HG02678 (cell line): ENCODE measurements around the gene ASIC4.

Experiments used
- ATAC-seq: cut with Tn5 transposase; IDR thresholded peaks from one replicate; pipeline ENCODE4 v1.9.1; 2021; ENCODE audit warnings: mild to moderate bottlenecking, moderate library complexity; ENCODE audit not compliant: unreplicated experiment

ASIC4 gene

DNA sequence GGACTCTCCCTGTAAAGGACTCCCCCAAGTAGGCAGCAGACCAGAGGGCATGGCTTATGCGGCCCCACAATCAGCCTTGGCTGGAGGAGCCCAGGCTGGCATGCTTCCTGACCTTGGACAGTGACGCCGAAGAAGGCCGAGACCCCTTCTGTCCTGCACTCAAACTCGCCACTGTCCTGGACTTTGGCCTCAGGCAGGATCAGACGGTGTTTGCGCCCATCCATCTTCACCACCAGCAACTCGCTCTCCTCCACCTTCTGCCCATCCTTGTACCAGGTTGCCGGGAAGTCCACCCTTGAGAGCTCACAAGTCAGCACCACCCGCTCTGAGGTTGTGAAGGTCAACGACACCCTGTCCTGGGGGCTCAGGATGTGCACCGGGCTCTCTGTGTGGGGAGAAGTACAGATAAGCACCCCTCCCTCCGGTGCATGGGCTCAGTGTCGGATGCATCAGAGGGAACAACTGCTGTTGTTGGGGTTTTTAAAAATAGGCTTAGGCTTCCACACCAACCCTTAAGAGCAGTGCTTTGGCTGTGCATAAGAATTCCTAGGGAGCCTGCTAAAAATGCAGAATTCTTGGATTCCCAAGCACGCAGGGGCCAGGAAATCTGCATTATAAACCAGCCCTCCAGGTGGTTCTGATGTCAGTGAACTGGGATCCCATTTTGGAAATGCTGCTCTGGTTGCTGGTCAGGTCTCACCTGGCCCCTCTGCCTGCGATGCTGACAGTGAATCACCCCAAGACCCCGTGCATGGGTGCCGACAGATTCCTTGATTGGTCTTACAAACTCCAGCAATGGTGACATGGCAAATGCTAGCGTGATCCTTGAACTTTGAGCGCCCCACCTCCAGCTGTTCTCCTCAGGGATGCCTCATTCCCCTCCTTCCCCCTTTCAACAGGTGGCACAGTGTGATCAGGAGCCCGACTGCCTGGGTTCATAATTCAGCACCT, 51.1 kb downstream of the ASIC4 start:
- no peak for ATAC-seq

DNA sequence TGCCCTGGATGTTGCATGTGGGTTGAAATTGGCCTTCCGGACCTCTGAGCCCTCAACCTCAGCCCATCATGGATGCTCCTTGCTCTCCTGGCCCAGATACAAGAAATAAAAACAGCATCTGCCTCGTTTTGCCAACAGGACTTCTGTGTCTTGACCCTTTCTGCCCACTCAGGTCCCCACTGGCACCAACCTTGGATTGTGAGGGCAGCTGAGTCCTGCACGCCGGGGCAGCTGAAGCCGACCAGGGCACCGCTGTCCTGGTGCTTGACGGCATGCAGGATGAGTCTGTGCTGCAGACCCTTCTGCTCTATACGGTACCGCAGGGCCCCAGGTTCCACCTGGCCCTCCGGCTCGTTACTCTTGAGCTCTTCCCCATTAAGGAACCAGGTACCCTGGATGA, 52.4 kb downstream of the ASIC4 start:
- no peak for ATAC-seq

DNA sequence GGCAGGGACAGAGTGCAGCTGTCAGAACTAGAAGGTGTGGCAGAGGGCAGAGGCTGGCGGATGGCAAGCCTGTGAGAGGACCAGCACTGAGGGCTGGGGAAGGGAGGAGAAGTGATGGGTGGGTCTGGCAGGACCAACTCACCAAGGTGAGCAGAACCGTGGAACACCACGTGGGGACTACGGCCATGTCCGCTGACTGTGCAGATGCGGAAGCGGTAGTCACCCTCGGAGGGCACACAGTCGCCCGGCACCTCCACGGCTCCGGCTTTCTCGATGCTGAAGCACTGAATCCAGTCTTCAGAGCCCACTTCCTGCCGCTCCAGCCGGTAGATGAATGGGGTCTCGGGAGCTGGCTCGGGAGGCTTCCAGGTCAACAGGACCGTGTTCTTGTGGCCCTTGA, 52.8 kb downstream of the ASIC4 start:
- no peak for ATAC-seq

DNA sequence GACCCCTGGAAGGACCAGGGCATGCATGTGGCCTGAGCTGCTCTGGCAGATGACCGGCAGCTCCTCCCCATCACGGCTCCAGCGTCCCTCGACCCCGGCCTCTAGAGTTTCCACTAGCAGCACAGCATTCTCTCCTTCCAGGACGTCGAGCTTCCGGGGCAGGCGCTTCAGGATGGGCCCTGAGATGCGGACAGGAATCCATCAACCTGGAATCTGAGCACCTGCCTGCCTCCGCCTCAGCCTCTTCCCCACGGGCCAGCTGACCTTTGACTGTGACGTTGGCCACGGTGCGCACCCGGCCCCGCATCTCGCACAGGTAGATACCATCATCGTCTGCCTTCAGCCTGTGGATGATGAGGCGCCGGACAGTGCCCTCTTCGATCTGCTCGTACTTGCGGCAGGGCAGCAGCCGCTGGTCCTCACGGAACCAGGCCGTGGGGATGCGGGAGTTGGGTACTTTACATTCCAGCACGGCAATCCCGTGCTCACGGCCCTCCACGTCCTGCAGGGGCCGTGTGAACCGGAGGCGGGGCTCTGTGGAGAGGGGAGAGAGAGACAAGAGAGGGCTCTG, 53.6 kb downstream of the ASIC4 start:
- no peak for ATAC-seq

DNA sequence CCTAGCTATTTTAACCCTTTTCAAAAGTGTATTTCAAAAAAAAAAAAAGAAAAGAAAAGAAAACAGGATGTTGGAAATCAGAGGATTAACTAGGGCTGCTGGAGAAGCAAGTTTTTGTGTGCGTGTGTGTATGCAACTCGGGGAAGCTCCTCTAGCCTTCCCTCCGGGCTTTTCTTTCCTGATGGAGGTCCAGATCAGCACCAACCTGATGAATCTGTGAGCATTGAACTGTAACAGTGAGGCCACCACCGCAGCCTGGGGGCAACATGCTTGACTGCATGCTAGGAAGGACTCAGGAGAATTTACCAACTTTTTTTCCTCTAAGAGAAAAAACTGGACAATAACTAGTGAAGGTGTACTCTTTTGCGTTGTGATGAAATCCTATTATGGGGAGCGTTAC, 54.8 kb downstream of the ASIC4 start:
- no peak for ATAC-seq

DNA sequence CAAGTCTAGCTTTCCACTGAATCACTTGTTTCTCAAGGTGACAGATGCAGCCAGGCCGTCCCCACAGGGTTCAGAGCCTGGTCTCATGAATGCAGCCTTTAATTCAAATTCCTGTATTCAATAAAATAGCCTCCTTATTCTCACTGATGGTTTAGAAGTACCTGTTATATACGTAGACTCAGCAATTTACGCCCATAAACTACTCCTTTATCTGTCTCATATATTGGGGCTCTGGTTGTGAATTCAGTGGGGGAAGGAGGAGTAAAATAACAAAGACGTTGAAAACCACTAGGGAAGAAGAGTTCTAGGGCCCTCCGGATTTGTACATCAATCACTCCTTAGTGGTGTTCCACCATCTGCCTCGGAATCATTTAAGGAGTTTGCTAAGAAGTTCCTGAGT, 55.4 kb downstream of the ASIC4 start:
- no peak for ATAC-seq

DNA sequence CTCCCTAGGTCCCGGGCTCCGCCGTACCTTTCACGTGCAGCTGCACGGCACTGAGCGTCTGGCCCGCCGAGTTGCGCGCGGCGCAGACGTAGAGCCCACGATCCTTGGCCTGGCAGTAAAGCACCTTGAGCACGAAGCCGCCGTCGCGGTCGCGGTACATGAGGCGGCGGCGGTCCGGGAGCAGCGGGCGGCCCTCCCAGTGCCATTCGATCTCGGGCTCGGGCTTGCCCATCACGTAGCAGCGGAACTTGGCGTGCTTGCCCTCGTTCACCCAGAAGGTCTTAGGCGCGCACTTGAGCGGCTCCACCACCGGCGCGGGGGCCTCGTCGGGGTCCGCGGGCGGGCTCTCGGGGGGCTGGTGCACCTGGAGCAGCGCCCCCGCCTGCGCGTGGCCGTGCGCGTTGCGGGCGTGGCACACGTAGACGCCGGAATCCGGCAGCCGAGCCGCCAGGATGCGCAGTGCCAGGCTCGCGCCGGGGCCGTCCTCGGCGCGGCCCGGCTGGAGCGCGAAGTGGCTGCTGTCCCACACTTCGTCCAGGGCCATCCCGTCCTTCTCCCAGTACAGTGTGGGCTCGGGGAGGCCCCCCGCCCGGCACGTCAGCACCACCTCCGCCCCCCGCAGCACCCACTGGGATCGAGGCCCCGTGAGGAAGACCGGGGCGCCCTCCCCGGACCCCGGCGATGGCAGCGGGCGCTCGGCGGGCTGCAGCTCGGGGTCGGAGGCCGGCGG, 56.1 kb downstream of the ASIC4 start:
- no peak for ATAC-seq

DNA sequence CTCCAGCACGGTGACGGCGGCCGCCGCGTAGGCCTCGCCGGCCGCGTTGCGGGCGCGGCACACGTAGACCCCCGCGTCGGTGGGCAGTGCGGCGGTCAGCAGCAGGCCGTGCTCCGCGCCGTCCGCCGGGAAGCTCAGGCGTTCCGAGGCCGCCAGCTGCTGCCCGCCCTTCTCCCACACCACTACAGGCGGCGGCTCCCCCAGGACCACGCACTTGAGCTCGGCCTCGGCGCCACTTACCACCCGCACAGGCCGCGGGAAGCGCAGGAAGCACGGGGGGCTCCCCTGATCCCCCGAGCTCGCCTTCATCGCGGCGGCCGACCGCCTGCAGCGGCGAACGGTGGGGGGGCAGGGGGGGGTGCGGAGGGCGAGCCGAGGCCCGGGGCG, 56.6 kb downstream of the ASIC4 start:
- no peak for ATAC-seq

DNA sequence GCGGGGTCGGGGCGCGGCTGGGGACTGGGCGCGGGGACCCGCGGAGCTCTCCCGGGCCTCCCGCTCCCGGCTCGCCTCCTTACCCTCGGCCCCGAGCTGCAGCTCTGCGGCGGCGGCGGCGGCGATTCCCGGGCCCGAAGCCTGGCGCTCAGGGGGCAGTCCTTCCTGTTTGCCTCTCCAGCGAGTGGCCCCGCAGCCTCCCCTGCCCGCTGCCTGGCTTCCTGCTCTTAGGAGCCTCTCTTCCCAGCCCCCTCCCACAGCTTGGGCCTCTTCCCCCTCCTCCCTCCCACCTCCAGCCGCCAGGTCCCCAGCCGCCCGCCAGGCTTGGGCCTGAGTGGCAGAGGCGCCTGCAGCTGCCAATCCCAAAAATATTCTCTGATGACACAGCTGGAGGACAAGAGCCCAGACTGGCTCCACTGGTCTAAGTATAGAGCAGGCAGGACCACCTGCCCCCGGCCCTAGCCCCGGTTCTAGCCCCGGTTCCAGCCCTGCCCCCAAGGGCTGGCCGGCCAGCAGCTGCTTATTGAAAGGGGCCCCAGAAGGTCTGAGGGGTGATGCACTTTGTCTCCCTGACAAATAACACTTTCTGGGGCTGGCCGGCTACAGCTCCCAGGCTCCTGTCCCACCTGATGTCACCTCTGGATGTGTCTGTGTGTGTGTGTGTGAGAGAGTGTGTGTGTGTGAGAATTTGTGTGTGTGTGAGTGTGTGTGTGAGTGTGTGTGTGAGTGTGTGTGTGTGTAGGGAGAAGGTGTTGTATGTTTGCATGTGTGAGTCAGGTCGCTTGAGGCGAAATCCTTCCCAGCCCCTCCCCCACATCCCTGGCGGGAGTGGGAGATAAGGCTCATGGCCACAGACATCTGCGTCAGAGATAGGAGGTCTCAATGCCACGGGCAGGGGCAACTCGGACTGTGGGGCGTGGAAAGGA, 57.3 kb downstream of the ASIC4 start, which contains the start of gene OBSL1:
Gene OBSL1 (minus strand): TSS at position 229 of the 926 bp plus-strand sequence. CDS start 307 bp downstream, outside the sequence.
- ATAC-seq = no peak

DNA sequence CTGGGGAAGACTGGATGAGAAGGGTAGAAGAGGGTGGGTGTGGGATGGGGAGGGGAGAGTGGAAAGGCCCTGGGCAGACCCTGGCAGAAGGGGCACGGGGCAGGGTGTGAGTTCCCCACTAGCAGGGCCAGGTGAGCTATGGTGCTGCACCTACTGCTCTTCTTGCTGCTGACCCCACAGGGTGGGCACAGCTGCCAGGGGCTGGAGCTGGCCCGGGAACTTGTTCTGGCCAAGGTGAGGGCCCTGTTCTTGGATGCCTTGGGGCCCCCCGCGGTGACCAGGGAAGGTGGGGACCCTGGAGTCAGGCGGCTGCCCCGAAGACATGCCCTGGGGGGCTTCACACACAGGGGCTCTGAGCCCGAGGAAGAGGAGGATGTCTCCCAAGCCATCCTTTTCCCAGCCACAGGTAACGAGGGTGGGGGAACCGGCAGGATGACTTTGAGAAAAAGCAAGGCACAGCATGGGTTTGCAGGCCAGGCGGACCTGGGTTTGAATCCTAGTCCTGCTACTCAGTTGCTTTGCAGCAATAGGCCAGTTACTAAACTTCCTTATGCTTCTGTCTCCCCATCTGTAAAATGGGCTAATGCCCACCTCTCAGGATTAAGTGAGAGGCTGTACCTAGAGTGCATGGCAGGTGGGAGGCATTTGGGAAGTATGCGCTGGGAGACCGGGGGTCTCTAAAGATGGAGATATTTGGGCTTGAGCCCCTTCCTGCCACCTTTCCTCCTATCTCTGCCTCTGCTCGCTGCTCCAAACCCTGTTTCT, 58.1 kb downstream of the ASIC4 start, which contains the start of gene INHA:
Gene INHA (plus strand): TSS at position 74 of the 765 bp plus-strand sequence. CDS start 65 bp downstream, at position 139.
- ATAC-seq = no peak

DNA sequence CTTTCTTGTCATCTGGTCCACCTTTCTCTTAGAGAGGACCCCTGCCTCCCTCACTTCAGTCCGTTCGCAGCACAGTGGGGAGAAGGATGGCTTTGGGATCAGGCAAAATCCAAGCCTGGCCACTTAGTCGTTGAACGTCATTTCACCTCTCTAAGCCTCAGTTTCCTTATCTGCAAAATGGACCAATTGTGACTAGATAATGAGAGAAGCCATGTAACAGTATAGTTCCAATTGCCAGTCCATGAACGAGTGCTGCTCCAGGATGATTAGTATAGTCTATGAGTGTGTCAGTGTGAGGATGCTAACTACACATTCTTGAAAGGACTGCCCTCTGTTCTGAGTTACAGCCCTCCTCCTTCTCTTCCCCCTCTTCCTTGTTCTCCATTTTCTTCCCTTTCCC, 58.9 kb downstream of the ASIC4 start:
- no peak for ATAC-seq

DNA sequence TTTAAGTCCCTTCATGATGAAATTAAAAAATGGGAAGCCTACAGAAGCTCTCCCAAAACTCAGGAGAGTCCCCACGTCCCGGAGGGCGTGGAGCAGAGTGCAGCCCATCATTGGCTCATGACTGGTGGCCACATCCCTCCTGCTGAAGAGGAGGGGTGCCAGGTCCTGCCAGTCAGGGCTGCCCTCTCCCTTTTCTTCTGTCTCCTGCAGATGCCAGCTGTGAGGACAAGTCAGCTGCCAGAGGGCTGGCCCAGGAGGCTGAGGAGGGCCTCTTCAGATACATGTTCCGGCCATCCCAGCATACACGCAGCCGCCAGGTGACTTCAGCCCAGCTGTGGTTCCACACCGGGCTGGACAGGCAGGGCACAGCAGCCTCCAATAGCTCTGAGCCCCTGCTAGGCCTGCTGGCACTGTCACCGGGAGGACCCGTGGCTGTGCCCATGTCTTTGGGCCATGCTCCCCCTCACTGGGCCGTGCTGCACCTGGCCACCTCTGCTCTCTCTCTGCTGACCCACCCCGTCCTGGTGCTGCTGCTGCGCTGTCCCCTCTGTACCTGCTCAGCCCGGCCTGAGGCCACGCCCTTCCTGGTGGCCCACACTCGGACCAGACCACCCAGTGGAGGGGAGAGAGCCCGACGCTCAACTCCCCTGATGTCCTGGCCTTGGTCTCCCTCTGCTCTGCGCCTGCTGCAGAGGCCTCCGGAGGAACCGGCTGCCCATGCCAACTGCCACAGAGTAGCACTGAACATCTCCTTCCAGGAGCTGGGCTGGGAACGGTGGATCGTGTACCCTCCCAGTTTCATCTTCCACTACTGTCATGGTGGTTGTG, 60.4 kb downstream of the ASIC4 start:
- ATAC-seq = no peak

DNA sequence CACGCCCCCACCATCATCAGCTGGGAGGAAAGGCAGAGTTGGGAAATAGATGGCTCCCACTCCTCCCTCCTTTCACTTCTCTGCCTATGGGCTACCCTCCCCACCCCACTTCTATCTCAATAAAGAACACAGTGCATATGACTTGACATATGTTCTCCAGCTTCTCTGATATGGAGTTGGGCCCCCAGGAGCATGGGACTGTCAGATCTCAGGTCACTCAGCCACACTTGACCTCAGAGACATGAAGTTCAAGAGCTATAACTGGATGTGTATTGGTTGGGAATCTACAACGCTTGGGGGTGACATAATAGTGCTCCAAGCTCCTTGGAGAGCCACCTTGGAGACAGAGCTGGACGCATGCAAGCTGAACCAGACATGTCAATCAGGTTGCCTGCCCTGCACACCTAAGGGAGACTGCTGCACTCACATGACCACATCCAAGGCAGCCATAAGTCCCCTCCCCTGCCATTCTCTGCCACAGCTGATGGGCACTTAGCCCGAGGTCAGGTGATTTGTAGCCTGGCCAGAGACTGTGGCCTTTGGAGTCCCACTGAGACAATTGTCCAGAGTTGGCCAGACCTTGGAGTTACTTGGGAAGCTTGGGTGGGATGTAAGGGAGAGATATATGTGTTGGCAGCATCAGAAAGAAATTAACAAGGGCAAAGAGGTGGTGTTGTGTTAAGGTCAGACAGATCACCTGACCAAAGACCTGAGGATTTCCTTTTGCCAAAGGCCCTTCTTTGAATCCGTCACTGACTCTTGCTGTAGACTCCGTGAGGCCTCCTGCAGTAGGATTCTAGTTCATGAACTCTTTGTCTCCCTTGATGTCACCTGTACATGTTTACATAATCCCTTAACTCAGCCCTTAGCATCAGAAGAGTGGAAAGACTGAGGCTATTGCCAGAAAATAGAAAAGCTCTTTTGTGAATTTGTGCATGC, 61.6 kb downstream of the ASIC4 start:
- ATAC-seq = no peak

DNA sequence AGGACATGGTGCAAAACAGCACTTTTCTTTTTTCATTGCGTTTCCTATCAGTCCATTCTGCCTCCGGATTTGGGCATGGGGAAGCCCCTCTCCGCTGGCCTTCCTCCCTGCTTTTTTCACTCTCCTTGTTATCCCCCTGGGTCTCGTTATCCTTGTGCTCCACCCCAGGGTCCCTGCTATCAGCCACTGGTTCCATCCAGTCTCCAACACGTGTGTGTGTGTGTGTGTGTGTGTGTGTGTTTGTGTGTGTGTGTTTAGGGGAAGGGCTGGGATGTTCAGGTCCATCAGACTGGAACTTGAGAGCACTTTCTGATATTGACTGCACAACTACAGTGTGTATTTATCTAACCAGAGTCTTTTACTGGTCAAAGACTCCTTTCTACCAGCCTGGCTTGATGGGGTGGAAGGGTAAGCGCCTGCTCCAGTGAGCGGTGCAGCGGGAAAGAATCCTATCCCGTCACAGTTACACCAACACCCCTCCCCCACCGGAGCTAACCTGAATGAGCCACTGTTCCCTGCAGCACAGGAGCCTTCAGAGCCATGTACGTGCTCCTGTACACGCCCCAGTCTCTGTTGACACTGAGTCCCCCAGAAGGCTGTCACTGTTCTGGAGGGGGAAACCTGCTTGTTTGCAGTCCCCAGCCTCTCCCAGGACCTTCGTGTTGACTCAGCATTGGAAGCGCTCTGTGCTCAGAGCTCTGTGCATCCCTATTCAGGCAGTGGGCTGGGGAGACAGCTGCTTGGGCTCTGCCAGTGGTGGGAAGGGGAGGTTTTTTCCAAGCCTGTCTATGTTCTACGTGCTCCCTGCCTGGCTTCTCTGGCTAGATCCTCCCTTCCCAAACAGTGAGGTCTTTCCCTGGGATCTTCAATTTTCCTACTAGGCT, 62.5 kb downstream of the ASIC4 start:
- no peak for ATAC-seq

DNA sequence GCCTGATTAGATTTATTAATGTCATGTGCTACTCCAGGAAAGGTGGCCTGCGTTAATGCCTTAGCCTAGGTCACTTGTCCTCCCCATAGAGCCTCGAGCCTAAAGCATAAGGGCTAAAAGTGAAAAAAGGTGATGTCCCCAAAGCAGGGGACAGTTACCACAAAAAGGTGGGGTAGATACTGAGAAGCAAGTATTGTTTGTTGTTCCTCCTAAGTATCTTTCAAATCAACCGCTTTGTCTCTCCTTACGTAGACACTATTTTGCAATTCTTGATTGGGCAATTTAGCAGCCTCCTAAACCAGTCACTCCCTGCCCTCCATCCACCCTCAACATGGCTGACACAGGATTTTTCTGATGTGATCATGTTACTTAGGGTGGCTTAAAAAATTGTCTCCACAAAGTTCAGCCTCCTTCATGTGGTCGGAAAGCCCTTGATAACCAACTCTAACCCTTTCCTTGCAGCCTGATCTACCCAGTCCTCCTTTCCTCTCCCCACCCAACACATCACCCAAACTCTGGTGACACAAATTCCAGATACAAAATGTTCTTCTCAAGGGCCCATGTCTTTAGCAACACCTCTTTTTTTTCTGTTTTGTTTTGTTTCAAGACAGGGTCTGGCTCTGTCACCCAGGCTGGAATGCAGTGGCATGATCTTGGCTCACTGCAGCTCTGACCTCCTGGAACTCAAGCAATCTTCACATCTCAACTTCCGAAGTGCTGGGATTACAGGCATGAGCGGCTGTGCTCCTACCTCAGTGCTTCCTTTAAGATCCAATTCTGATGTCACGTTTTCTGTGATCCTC, 64.7 kb downstream of the ASIC4 start:
- no peak for ATAC-seq

DNA sequence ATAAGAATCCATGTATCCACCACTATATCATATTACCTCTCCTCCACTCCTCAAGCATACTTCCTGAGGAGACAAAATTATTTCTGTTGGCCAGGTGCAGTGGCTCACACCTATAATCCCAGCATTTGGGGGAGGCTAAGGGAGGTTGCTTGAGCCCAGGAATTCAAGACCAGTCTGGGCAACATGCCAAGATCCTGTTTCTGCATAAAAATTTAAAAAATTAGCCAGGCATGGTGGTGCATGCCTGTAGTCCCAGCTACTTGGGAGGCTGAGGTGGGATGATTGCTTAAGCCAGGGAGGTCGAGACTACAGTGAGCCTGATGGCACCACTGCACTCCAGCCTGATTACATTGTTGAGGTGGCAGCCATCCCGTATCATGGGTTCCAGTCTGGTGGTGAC, 67.1 kb downstream of the ASIC4 start:
- ATAC-seq = no peak
